GM12875 (cell line): ENCODE measurements around the gene FADS2.

Experiments
- H3K4me3 ChIP-seq: one replicate; pipeline ENCODE4 v1.5.1; 2011; ENCODE audit warnings: low read depth, low read length, control low read depth
- TF ChIP-seq, protein P1 (sequence below): IDR thresholded peaks from 2 replicates; pipeline ENCODE4 v1.5.1; 2011; ENCODE audit warnings: low read depth, mild to moderate bottlenecking, control low read depth, inconsistent platforms, low read length, moderate library complexity, borderline replicate concordance; ENCODE audit not compliant: insufficient read depth

Gene FADS2

GRCh38 chr11:61826930-61827570, 1.1 kb upstream of the FADS2 start:
- H3K4me3 ChIP-seq, result peak overlapping the region; percentile 97
- TF ChIP-seq, protein P1, sequence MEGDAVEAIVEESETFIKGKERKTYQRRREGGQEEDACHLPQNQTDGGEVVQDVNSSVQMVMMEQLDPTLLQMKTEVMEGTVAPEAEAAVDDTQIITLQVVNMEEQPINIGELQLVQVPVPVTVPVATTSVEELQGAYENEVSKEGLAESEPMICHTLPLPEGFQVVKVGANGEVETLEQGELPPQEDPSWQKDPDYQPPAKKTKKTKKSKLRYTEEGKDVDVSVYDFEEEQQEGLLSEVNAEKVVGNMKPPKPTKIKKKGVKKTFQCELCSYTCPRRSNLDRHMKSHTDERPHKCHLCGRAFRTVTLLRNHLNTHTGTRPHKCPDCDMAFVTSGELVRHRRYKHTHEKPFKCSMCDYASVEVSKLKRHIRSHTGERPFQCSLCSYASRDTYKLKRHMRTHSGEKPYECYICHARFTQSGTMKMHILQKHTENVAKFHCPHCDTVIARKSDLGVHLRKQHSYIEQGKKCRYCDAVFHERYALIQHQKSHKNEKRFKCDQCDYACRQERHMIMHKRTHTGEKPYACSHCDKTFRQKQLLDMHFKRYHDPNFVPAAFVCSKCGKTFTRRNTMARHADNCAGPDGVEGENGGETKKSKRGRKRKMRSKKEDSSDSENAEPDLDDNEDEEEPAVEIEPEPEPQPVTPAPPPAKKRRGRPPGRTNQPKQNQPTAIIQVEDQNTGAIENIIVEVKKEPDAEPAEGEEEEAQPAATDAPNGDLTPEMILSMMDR, result no peak

GRCh38 chr11:61828379-61828628, 204 bp downstream of the FADS2 start:
- TF ChIP-seq, protein P1, result no peak
- peak overlapping the region; percentile 97 for H3K4me3 ChIP-seq

GRCh38 chr11:61828629-61829407, 718 bp downstream of the FADS2 start:
- H3K4me3 ChIP-seq, result peak overlapping the region; percentile 97
- TF ChIP-seq, protein P1, result peak; percentile 66

DNA sequence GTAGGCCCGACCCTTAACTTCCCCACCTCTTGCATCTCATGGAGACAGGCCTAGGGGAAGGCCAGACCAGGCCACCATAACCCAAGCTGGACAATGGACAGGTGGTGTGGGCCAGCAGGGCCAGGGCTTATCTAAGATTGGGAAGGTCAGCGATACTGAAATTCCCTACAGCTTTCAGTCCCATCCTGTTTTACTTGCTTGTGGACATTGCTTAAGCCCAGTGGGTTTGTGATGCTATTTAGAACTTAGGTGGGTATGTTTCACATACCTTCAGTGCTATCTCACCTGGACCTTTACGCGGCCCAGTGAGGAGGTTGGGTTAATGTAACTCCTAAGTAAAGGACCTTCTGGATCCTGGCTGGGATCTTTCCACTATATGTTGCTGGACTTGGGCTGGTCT, 1.7 kb downstream of the FADS2 start:
- TF ChIP-seq, protein P1, result no peak
- H3K4me3 ChIP-seq, result peak overlapping the region; percentile 97

DNA sequence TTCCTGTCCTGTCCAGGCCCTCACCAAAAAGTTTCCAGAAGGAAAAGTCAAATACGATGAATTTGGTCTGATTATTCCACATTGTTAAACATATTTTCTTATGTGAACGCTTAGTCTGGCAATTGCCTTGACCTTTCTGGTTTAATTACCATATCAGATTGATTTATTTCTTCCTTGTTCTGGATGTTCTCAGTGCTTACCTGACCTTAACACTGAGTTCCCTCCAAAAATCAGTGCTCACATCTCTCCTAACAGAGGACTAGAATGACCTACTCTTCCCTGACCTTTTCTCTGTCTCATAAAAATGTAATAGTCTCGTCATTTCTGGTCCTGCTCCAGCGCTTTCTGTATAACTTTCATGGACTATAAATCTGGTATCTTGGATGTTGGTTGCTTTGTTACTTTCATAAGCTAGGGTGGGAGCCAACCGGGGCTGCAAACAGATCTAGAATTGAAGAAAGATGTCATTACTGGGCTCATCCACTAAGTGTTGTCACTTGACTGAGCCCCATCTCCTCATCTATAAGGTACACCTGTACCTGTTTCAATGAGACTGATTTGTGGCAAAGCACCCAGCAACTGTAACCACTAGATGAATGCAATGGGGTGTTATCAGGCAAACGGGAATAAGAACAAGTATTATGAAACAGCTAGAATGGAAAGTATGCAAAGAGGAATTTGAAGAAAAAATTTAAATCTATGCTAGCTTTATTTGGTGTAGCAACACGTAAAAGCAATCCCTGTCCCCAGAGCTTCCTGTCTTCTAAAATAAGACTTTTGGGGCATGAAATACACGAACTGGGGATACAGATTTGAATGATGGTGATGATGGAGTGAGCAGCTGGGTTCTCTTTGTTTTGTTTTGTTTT, 2.4 kb downstream of the FADS2 start:
- peak overlapping the region; percentile 97 for H3K4me3 ChIP-seq
- TF ChIP-seq, protein P1, result 0 out of 2 replicates have a peak, but pooled peaks have one; percentile 2

- TF ChIP-seq, protein P1, result no peak
- H3K4me3 ChIP-seq, result peak overlapping the region; percentile 18
Observed at GRCh38 chr11:61832207-61832606, 4.1 kb downstream of the FADS2 start.
